ENCODE measurements around the gene UBXN7.
"Not testable (repeated sequence)": the region's sequence is repeated elsewhere in the genome, so short reads cannot be mapped to it uniquely, and the experiment has no call there.

The UBXN7 gene

GRCh38 chr3:196360586-196360985 lies 71.6 kb downstream of the UBXN7 start:
- no peak overlapping the region for H3K27ac ChIP-seq (ENCODE audit: low read length)
- H4K20me1 ChIP-seq (ENCODE audit: insufficient read depth, low read length), result no peaks in the 10 kb centered on the region
- no peak overlapping the region for H3K9ac ChIP-seq (ENCODE audit: low read depth, low read length)
- no peak for TF ChIP-seq EZH2 (IDR thresholded peaks at IDR 0.05; ENCODE audit: borderline replicate concordance, low read depth, low read length, severe bottlenecking)
- TF ChIP-seq CTCF (IDR thresholded peaks at IDR 0.05; ENCODE audit: borderline replicate concordance, extremely low read depth, low read length, poor library complexity, severe bottlenecking), result no peak
- peaks cover 85% of the 10 kb centered on the region for H3K36me3 ChIP-seq (ENCODE audit: insufficient read depth, low read length)
- H3K4me3 ChIP-seq (ENCODE audit: low read depth in 1 of 2, low read length in 2 of 2), result no peak overlapping the region
- H3K4me1 ChIP-seq (ENCODE audit: insufficient read depth, low read length), result no peaks in the 10 kb centered on the region
- H3K79me2 ChIP-seq (ENCODE audit: insufficient read depth, low read length), result no peaks in the 10 kb centered on the region
- no peak for ATAC-seq (ENCODE audit: insufficient read depth, low read depth)
- no peak for DNase-seq
- H3K9me3 ChIP-seq (ENCODE audit: insufficient read depth, low read length, severe bottlenecking), result no peaks in the 10 kb centered on the region
- H2AFZ ChIP-seq (ENCODE audit: low read depth, low read length), result no peak overlapping the region
- H3K4me2 ChIP-seq (ENCODE audit: insufficient read depth, low read length), result no peak overlapping the region
- H3K27me3 ChIP-seq (ENCODE audit: insufficient read depth, low read length, poor library complexity), result no peaks in the 10 kb centered on the region

GRCh38 chr3:196358540-196358939 lies 73.7 kb downstream of the UBXN7 start:
- H3K27me3 ChIP-seq (ENCODE audit: insufficient read depth, low read length, poor library complexity); H3K27ac ChIP-seq (ENCODE audit: low read length); H3K79me2 ChIP-seq (ENCODE audit: insufficient read depth, low read length); H3K9ac ChIP-seq (ENCODE audit: low read depth, low read length); ATAC-seq (ENCODE audit: insufficient read depth, low read depth); H3K4me3 ChIP-seq (ENCODE audit: low read depth in 1 of 2, low read length in 2 of 2); H3K9me3 ChIP-seq (ENCODE audit: insufficient read depth, low read length, severe bottlenecking); DNase-seq; H4K20me1 ChIP-seq (ENCODE audit: insufficient read depth, low read length); H2AFZ ChIP-seq (ENCODE audit: low read depth, low read length); H3K4me1 ChIP-seq (ENCODE audit: insufficient read depth, low read length); H3K4me2 ChIP-seq (ENCODE audit: insufficient read depth, low read length): not testable (repeated sequence)
- H3K36me3 ChIP-seq (ENCODE audit: insufficient read depth, low read length), result peaks cover 90% of the 10 kb centered on the region

- Histone ChIP-seq H2AFZ (ENCODE audit: low read depth, low read length) (no peak overlapping the region), H3K4me2 (ENCODE audit: insufficient read depth, low read length) (no peak overlapping the region), H3K27ac (ENCODE audit: low read length) (no peak overlapping the region), H3K36me3 (ENCODE audit: insufficient read depth, low read length) (peaks cover 87% of the 10 kb centered on the region), H3K4me1 (ENCODE audit: insufficient read depth, low read length) (no peaks in the 10 kb centered on the region), H3K4me3 (ENCODE audit: low read depth in 1 of 2, low read length in 2 of 2) (no peak overlapping the region), H4K20me1 (ENCODE audit: insufficient read depth, low read length) (no peaks in the 10 kb centered on the region), H3K79me2 (ENCODE audit: insufficient read depth, low read length) (no peaks in the 10 kb centered on the region), H3K27me3 (ENCODE audit: insufficient read depth, low read length, poor library complexity) (no peaks in the 10 kb centered on the region), H3K9ac (ENCODE audit: low read depth, low read length) (no peak overlapping the region), H3K9me3 (ENCODE audit: insufficient read depth, low read length, severe bottlenecking) (no peaks in the 10 kb centered on the region)
- ATAC-seq (ENCODE audit: insufficient read depth, low read depth), result no peak
- DNase-seq, result no peak
- no peak for TF ChIP-seq CTCF (IDR thresholded peaks at IDR 0.05; ENCODE audit: borderline replicate concordance, extremely low read depth, low read length, poor library complexity, severe bottlenecking)
- TF ChIP-seq EZH2 (IDR thresholded peaks at IDR 0.05; ENCODE audit: borderline replicate concordance, low read depth, low read length, severe bottlenecking), result no peak
Measured at GRCh38 chr3:196357905-196358304, 74.3 kb downstream of the UBXN7 start.

GRCh38 chr3:196356556-196356955 lies 75.7 kb downstream of the UBXN7 start:
- no peak overlapping the region for H3K4me2 ChIP-seq (ENCODE audit: insufficient read depth, low read length)
- no peaks in the 10 kb centered on the region for H4K20me1 ChIP-seq (ENCODE audit: insufficient read depth, low read length)

More at GRCh38 chr3:196356556-196356955, 75.7 kb downstream of the UBXN7 start:
- peaks cover 74% of the 10 kb centered on the region for H3K36me3 ChIP-seq (ENCODE audit: insufficient read depth, low read length)
- H3K4me3 ChIP-seq (ENCODE audit: low read depth in 1 of 2, low read length in 2 of 2), result no peak overlapping the region
- H3K79me2 ChIP-seq (ENCODE audit: insufficient read depth, low read length), result no peaks in the 10 kb centered on the region
- H3K9ac ChIP-seq (ENCODE audit: low read depth, low read length), result no peak overlapping the region
- H3K27ac ChIP-seq (ENCODE audit: low read length), result no peak overlapping the region
- no peak for TF ChIP-seq EZH2 (IDR thresholded peaks at IDR 0.05; ENCODE audit: borderline replicate concordance, low read depth, low read length, severe bottlenecking)
- TF ChIP-seq CTCF (IDR thresholded peaks at IDR 0.05; ENCODE audit: borderline replicate concordance, extremely low read depth, low read length, poor library complexity, severe bottlenecking), result no peak
- no peak overlapping the region for H2AFZ ChIP-seq (ENCODE audit: low read depth, low read length)
- H3K4me1 ChIP-seq (ENCODE audit: insufficient read depth, low read length), result no peaks in the 10 kb centered on the region
- H3K27me3 ChIP-seq (ENCODE audit: insufficient read depth, low read length, poor library complexity), result no peaks in the 10 kb centered on the region
- no peak for ATAC-seq (ENCODE audit: insufficient read depth, low read depth)
- no peak for DNase-seq
- H3K9me3 ChIP-seq (ENCODE audit: insufficient read depth, low read length, severe bottlenecking), result no peaks in the 10 kb centered on the region

Data from DND-41 (cell line).